GM19395 (cell line): ENCODE results near the gene SBK3.
A peak's percentile ranks its signal among the peaks of the same experiment; 100 is the strongest.
"Not testable (repeated sequence)": the region's sequence is repeated elsewhere in the genome, so short reads cannot be mapped to it uniquely, and the experiment has no call there.

ENCODE experiments used
- ATAC-seq: cut with Tn5 transposase; IDR thresholded peaks from one replicate; pipeline ENCODE4 v1.9.1; 2021; ENCODE audit warnings: mild to moderate bottlenecking, moderate library complexity; ENCODE audit not compliant: unreplicated experiment

The SBK3 gene

DNA sequence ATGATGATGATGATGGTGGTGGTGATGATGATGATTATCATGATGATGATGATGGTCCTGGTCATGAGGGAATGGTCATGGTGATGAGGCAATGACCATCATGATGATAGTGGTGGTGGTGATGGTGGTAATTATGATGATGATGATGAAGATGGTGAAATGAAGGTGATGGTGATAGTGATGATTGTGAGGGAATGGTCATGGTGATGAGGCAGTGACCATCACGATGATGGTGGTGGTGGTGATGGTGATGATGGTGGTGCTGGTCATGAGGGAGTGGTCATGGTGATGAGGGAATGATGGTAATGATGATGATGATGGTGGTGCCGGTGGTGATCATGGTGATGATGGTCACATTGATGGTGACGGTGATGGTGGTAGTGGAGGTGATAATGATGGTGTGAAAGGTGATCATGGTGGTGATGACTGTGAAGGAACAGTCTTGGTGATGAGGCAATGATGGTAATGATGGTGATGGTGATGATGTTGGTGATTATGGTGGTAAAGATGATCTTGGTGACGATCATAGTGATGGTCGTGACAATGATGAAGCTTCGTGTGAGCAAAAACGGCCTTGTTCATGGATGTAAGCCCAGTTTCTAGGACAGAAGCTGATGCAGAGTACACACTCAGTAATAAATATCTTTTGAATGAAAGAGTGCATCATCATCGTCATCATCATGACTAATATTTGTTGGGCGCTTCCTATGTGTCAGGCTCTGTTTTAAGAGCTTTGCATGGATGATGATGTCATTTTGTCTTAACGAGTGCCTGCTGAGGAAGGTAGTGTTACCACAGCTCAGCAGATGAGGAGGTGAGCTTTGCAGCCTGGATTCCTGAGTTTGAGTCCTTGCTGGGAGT, 25.7 kb downstream of the SBK3 start:
- ATAC-seq: no peak

DNA sequence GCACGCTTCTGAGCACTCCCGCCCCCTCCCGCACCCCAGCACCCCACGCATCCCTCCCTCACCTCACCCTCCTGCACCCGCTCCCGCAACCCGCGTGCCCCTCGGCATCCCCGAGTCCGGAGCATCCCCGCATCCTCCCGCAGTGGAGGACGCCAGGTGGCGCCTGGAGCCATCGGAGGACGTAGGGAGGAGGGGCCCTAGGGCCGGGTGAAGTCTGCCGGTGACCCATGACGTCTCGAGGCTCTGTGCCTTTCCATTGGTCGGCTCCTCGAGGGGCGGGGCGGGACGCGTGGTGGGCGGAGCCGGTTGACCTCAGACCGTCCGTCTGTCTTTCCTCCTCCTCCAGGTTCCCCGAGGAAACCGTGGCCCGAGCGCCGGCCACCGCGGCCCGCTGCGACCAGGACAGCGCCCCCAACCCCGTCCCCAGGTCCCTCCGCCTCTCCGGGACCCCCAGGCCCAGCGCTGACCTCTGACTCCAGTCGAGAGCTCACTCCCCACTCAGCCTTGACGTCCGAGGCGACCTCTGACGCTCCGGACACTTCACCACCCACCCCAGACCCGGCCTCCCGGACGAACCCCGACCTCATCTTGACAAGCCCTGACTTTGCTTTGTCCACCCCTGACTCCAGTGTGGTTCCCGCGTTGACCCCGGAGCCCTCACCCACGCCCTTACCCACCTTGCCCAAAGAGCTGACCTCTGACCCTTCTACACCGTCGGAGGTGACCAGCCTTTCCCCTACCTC, 28.3 kb downstream of the SBK3 start:
- ATAC-seq: peak; percentile 99

DNA sequence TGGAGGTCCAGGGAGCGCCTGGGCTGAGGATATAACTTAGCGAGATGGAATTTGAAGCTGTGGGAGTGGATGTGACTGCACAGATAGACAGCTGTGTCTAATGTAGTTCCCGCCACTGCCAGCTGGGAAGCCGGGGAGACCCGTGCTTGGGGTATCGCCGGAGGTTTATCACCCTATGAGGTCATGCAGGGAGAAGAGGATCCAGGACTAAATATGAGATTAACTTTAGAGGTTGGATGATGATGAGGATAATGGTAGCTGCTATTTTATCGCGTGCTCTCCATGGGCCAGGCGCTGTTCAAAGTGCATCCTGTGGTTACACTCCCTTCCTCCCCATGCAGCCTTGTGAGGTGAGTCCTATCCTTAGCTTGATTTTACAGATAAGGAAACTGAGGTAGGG, 37.2 kb downstream of the SBK3 start:
- ATAC-seq: no peak

DNA sequence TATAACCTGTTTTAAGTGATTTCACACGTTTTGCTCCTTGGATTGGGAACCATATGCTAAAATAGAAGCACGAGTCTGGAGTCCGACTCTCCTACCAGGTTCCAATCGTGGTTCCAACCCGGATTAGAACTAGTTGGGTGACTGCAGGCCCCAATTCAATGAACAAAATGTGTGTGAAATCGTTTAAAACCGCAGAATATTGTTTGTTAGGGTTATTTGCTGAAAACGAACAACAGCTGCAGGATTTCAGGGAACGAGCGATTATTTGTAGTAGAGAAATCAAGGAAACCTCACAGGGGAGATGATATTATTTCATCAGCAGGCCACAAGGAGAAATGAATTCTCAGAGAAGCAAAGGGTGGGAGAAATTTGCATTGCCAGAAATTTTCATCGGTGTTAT, 40.4 kb downstream of the SBK3 start:
- ATAC-seq: no peak

DNA sequence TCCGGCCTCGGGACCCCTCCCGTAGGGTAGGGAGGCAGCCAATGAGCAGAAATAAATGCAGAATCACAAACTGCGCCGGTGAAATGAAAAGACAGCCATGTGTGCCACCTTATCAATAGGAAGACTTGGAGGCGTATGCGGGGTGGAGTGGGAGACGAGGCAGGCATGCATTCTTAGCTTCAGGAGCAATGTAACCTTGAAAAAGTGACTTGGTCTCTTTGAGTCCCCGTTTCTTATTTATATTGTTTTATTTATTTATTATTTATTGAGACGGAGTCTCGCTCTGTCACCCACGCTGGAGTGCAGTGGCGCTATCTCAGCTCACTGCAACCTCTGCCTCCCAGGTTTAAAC, 41.1 kb downstream of the SBK3 start:
- no peak for ATAC-seq

DNA sequence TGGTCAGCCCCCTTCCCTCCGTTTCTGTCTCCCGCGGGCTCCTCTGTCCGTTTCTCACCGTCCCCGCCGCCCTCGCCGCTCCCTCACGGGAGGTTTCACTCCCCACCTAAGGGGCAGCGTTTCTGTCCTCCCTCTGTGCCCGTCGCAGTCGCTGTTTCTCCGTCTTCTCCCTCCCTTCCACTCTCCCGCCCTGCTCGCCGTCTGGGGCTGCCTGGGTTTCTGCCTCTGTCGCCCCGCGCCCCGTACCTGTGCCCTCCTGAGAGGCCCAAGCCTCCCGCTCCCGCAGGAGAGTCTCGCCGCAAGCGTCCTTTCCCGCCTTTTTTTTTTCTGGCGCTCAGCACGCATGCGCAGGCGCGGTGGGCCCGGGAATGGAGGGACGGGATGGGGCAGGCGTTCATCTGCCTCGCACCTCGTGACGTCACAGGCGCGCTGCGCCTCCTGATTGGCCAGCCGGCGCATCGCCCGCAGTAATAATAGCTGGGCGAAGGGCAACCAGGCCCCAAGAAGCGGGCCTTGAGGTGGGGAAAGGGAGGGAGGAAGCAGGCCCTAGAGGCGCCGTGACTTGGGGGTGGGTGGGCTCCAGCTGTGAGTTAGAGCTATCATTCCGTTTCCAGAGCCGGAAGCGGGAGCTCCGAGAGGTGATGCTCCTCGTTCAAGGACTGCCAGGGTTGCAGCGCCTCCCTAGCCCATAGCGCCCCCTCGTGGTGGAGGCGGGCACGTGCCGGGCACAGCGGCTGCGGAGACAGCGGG, 41.7 kb downstream of the SBK3 start:
- peak; percentile 96 for ATAC-seq

DNA sequence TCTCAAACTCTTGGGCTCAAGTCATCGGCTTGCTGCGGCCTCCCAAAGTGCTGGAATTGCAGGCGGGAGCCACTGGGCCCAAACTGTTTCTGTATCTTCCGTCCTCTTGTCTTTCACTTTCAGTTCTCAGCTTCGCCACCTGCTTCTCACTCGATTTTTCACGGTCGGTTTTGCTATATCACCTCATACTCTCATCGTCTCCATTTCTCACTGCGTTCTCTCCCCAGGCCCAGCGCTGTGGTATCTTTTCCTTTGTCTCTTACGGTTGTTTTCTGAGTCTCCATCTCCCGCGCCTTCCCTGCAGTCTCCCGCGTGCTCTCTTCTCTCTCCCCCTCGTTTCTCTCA, 42.2 kb downstream of the SBK3 start:
- no peak for ATAC-seq

DNA sequence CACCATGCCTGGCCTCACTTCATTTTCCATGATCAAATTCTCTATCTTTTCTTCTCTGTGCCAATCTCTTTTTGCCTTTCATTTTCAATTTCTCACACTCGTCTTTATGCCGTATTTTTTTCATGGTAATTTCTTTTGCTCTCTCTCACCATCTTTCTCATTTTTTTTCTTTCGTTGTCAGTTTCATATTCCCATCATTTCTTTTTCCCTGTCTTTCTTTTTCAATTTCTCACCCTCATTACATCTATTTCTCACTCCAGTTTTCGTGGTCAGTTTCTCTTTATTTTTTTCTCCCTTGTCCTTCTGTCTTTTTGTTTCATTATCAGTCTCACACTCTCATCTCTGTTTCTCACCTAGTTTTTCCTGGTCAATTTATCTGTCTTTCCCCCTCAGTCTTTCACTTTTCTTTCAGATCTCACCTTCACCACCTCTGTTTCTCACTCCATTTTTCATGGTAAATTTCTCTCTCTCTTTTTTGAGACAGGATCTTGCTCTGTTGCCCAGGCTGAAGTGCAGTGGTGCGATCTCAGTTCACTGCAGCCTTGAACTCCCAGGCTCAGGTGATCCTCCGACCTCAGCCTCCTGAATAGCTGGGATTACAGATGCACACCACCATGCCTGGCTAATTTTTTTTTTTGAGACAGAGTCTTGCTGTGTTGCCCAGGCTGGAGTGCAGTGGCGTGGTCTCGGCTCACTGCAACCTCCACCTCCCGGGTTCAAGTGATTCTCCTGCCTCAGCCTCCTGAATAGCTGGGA, 43.0 kb downstream of the SBK3 start:
- no peak for ATAC-seq

DNA sequence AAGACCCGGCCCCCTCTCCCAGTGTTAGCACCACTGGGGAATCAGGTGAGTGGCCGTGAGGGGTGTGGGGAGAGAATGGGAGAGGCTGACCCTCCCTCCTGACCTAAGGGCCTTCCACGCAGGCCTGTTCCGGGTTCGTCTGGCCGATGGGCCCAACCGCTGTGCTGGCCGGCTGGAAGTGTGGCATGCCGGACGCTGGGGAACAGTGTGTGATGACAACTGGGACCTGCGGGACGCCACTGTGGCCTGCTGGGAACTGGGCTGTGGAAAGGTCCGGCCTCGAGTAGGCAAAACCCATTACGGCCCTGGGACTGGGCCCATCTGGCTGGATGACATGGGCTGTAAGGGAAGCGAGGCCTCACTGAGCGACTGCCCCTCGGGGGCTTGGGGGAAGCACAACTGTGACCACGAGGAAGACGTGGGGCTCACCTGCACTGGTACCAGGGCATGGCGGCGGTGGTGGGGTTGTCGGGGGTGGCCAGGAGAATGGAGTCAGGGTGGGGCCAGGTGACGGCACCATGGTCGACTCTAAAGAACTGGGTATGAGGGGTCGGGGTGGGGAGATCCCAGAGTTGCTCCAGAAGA, 44.9 kb downstream of the SBK3 start:
- no peak for ATAC-seq

DNA sequence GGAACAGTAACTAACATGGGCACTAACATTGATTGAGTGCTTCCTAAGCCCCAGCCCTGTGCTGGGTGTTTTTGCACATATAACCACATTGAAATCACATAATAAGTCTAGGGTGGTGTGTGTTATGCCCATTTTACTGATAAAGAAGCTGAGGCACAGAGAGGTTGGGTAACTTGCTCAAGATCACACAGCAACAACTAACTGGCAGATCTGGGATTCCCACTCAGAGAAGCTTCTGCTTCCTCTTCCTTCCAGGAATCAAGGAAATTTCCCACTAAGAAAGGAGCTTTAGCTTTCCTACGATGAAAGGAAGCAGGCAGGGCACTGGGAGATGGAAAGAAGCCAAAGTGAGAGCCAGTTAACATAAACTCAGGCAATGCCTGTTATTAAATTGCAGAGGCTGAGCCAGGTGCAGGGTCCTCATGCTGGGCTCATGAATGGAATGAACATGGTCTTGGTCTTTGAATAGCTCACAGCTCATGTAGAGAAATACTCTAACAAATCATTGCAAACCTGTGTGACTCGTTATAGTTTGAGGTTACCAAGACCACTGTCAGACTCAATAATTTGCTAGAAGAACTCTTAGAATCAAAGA, 47.0 kb downstream of the SBK3 start:
- ATAC-seq: no peak

DNA sequence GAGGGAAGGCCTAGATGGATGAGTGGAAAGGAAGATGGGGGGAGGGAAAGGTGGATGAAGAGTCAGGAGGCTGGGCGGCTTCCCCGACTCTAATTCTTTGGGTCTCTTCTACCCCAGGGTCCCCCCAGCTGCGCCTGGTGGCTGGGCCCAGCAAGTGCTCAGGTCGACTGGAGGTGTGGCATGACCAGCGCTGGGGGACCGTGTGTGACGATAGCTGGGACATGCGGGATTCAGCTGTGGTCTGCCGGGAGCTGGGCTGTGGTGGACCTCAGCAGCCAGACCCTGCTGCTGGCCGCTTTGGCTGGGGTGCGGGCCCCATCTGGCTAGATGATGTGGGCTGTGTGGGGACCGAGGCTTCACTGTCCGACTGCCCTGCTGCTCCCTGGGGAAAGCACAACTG, 47.6 kb downstream of the SBK3 start:
- ATAC-seq: no peak

DNA sequence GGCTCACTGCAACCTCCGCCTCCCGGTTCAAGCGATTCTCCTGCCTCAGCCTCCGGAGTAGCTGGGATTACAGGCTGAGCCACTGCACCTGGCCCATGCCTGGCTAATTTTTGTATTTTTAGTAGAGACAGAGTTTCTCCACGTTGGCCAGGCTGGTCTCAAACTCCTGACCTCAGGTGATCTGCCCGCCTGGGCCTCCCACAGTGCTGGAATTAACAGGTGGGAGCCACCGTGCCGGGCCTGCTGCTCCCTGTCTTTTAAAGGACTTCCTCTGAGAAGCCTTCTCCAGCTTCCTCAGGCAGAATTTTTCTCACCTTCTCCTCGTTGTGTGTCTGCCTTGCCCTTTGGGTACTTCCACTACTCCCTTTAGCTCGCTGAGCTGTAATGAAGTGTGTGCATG, 48.5 kb downstream of the SBK3 start:
- not testable (repeated sequence) for ATAC-seq

DNA sequence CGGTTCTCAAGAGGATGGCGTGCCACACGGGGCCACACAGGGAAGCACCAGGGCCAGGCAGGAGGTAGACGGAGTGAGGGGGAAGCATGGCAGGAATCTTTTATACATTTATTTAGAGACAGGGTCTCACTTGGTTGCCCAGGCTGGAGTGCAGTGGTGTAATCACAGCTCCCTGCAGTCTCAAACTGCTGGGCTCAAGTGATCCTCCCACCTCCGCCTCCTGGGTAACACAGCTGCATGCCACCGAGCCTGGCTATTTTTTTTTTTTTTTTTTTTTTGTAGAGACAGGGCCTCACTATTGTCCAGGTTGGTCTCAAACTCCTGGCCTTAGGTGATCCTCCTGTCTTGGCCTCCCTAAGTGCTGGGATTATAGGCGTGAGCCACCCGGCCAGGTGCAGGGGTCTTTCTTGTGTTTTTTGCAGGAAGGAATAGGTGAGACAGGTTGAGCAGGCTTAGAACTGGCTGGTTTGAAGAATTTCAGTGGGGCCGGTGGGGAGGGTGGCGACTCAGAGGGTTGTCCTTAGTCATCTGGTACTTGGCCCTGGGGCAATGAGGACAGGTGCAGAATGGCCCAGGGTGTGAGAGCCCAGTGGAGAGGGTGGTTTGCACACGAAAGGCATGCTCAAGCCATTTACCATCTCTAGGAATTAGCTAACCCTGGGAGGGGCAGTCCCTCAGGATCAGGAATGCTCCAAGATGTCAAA, 49.5 kb downstream of the SBK3 start:
- ATAC-seq: no peak

DNA sequence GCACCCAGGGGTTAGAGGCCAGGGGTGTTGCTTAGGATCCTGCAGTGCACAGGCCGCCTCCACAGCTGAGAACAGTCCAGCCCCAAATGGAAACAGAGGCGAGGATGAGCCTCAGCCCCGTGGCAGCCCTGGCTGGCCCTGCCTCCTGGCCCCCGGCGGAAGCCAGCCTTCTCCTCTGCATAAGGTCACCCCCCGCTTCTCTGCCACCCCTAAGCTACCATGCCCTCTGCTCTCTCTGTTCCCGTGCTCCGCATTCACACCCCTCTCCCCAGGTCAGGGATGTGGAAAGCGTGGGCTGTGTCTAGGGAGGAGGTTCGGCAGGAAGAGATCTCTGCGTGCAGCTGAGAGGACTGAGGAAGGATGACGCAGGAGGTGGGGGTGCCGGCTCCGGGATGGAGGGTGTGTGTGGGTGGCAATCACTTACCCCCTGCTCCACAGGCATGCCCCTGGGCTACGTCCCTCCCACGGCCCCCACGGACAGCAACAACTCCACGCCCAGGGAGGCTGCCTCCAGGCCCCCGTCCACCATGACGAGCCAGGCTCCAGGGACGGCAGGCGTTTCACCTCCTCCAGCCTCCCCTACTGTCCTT, 51.1 kb downstream of the SBK3 start:
- no peak for ATAC-seq

DNA sequence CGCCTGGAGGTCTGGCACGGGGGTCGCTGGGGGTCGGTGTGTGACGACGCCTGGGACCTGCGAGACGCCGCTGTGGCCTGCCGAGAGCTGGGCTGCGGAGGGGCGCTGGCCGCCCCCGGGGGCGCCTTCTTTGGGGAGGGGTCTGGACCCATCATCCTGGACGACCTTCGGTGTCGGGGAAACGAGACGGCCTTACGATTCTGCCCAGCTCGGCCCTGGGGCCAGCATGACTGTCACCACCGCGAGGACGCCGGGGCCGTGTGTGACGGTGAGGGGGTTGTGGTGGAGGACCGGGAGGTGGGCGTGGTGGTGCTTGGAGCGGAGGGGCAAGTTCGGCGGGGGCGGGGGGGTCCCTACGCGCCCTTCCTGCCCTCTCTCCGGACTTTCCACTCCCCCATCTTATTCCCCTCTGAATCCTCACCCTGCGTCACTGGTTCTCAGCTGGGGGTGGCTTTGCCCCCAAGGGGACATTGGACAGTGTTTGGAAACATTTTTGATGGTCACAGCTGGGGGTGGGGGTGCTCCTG, 51.6 kb downstream of the SBK3 start:
- no peak for ATAC-seq

DNA sequence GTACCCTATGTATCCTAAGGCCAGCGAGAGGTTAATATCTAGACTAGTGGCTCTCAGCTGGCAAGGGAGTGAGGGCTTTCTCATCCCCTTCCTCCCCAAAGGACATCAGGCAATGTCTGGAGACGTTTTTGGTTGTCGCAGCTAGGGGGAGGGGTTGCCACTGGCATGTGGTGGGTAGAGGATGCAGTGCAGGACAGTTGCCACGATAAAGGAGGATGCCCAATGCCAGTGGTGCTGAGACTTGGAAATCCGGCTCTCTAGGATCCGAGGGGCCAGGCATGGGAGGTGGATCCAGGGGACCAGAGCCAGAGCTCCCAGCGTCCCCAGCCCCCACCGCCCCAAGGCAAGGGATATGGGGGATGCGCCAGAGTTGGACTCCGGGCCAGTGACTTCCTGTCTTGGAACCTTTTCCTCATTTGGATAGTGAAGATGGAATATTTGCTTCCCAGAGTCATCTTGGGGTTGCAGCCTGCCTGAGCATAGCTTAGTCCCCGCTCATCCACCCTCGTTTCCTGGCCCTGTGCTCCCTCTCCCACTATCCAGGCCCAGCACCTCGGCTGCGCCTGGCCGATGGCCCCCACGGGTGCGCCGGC, 52.2 kb downstream of the SBK3 start:
- no peak for ATAC-seq

DNA sequence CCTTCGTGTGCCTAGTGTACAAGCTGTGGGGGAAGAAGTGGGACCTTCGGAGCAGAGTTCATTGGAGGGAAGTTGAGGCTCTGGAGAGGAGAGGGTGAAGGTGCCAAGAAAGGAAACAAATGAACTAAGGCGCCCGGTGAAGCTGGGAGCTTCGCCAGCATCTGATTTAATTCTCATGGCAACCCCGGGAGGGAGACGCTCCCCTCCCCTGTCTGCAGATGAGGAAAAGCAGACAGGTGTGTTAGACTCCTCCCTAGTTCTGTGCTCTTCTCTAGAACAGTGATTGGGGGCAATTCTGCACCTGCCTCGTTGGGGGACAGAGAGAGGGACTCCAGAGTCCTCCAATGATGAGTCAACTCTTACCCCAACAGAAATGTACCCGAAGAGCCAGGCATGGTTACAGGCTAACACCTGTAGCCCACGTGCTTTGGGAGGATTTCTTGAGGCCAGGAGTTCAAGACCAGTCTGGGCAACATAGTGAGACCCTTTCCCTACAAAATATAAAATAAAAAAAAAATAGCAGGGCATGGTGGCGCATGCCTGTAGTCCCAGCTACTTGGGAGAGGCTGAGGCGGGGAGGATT, 52.9 kb downstream of the SBK3 start:
- no peak for ATAC-seq
